Neutrophil (primary cell): Measurements from ENCODE around the gene BANF2.
"Not testable (repeated sequence)": the region's sequence is repeated elsewhere in the genome, so short reads cannot be mapped to it uniquely, and the experiment has no call there.

Experiments
- H3K27ac ChIP-seq: fragments of 200-600 bp; sonication (generic); 2 replicates; pipeline ENCODE4 v1.5.1; 2016; ENCODE audit warnings: mild to moderate bottlenecking, moderate library complexity
- H3K27me3 ChIP-seq: fragments of 200-600 bp; sonication (generic); 2 replicates; pipeline ENCODE4 v1.6.0; 2016; ENCODE audit warnings: mild to moderate bottlenecking
- H3K36me3 ChIP-seq: fragments of 200-600 bp; sonication (generic); 2 replicates; pipeline ENCODE4 v1.5.1; 2017
- H3K4me1 ChIP-seq, 2 experiments: fragments of 200-600 bp in 1 of 2; sonication (generic) in 1 of 2; 1 replicate in 1 of 2; 2 replicates in 1 of 2; pipeline versions ENCODE4 v1.5.1 to v1.6.1; 2013 to 2016; ENCODE audit warnings: low read depth in 1 of 2, low read length in 1 of 2, mild to moderate bottlenecking in 1 of 2, moderate library complexity in 1 of 2; ENCODE audit not compliant: control insufficient read depth in 1 of 2, insufficient read depth in 1 of 2
- H3K4me3 ChIP-seq, 2 experiments: fragments of 200-600 bp in 1 of 2; sonication (generic) in 1 of 2; 1 replicate in 1 of 2; 2 replicates in 1 of 2; pipeline ENCODE4 v1.5.1; 2013 to 2016; ENCODE audit warnings: low read depth in 1 of 2, low read length in 1 of 2, mild to moderate bottlenecking in 1 of 2, moderate library complexity in 1 of 2
- H3K9me3 ChIP-seq: fragments of 200-600 bp; sonication (generic); 2 replicates; pipeline ENCODE4 v1.5.1; 2016
- TF ChIP-seq, protein P1 (sequence below): fragments of 200-600 bp; sonication (generic); IDR thresholded peaks from 2 replicates; pipeline ENCODE4 v1.5.1; 2016; ENCODE audit warnings: antibody characterized with exemption

BANF2 gene

GRCh38 chr20:17771206-17772004 is 71.6 kb downstream of the BANF2 start:
- Histone ChIP-seq H3K36me3 (no peaks in the 10 kb centered on the region), H3K4me1 (no peaks in the 10 kb centered on the region), H3K27ac (no peak overlapping the region), H3K27me3 (no peaks in the 10 kb centered on the region), H3K9me3 (no peaks in the 10 kb centered on the region), H3K4me3 (no peak overlapping the region)
- TF ChIP-seq, protein P1, sequence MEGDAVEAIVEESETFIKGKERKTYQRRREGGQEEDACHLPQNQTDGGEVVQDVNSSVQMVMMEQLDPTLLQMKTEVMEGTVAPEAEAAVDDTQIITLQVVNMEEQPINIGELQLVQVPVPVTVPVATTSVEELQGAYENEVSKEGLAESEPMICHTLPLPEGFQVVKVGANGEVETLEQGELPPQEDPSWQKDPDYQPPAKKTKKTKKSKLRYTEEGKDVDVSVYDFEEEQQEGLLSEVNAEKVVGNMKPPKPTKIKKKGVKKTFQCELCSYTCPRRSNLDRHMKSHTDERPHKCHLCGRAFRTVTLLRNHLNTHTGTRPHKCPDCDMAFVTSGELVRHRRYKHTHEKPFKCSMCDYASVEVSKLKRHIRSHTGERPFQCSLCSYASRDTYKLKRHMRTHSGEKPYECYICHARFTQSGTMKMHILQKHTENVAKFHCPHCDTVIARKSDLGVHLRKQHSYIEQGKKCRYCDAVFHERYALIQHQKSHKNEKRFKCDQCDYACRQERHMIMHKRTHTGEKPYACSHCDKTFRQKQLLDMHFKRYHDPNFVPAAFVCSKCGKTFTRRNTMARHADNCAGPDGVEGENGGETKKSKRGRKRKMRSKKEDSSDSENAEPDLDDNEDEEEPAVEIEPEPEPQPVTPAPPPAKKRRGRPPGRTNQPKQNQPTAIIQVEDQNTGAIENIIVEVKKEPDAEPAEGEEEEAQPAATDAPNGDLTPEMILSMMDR = no peak

DNA sequence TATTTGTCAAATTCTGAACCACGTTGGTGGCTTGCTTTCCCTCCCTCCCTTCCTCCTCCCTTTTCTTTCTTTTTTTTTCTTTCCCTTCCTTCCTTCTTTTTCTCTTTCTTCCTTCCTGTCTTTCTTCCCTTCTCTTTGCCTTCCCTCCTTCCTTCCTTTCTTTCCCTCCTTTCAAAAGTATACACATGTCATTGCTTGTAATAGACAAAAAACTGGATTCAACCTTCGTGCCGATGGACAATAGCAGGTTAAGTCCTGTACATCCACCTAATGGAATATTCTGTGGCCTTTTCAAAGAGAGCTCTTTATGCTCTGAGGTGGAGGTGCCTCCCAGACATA is 72.2 kb downstream of the BANF2 start:
- TF ChIP-seq, protein P1 = no peak
- Histone ChIP-seq H3K9me3 (no peaks in the 10 kb centered on the region), H3K27ac (no peak overlapping the region), H3K36me3 (no peaks in the 10 kb centered on the region), H3K27me3 (no peaks in the 10 kb centered on the region), H3K4me1 (no peaks in the 10 kb centered on the region), H3K4me3 (no peak overlapping the region)

DNA sequence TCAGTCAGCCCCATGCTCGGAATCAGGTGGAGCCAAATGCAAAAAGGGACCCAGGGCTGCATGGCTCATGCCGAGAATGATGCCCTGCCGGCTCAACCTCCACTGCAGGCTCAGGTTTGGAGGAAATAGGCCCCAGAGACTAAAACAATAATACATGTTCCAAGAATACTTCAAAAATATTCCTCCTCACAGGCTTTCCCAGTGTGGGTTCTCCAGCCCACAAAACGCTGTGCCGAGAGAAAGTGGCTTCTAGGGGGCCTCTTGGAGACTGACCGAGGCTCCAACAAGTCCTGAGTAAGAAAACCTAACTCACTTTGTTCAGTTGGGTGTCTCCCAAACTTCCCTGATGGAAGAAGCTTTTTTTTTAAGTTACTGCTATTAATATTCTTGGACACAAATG is 73.9 kb downstream of the BANF2 start:
- Histone ChIP-seq H3K27me3 (no peaks in the 10 kb centered on the region), H3K9me3 (no peaks in the 10 kb centered on the region), H3K4me1 (no peaks in the 10 kb centered on the region), H3K27ac (no peak overlapping the region), H3K4me3 (no peak overlapping the region), H3K36me3 (no peaks in the 10 kb centered on the region)
- TF ChIP-seq, protein P1 = no peak

GRCh38 chr20:17775600-17775999 is 75.8 kb downstream of the BANF2 start:
- no peaks in the 10 kb centered on the region for H3K9me3 ChIP-seq
- H3K27ac ChIP-seq = no peak overlapping the region
- TF ChIP-seq, protein P1 = no peak
- no peaks in the 10 kb centered on the region for H3K27me3 ChIP-seq
- no peaks in the 10 kb centered on the region for H3K4me1 ChIP-seq
- no peak overlapping the region for H3K4me3 ChIP-seq
- H3K36me3 ChIP-seq = no peaks in the 10 kb centered on the region

DNA sequence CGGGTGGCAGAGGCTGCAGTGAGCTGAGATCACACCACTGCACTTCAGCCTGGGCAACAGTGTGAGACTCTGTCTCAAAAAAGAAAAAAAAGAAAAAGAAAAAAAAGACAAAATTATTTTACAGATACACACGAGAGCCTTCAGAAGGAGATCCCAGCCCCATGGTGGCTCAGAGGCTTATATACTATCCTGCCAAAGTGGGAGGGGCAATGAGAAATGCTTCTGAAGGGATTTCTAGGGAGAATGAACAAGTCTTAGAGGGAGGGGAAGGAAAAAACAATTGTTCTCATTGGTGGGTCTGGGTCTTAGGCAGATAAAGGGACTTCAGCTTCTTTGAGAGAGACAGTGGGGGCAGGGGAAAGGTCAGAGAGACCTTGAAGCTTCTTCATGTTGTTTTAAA is 76.8 kb downstream of the BANF2 start:
- no peak overlapping the region for H3K4me3 ChIP-seq

GRCh38 chr20:17779011-17779410 is 79.2 kb downstream of the BANF2 start:
- not testable (repeated sequence) for H3K36me3 ChIP-seq, H3K4me3 ChIP-seq, H3K9me3 ChIP-seq, H3K27me3 ChIP-seq, H3K27ac ChIP-seq, H3K4me1 ChIP-seq

More for the DNA sequence above, 76.8 kb downstream of the BANF2 start:
- TF ChIP-seq, protein P1 = no peak
- no peaks in the 10 kb centered on the region for H3K4me1 ChIP-seq
- H3K27me3 ChIP-seq = no peaks in the 10 kb centered on the region
- no peaks in the 10 kb centered on the region for H3K36me3 ChIP-seq
- no peaks in the 10 kb centered on the region for H3K9me3 ChIP-seq
- H3K27ac ChIP-seq = no peak overlapping the region
